CD14-positive monocyte (primary cell): Measurements from ENCODE around the gene SHLD1. TPM values are rescaled to one million over a fixed set of nuclear protein-coding genes. Genes with fewer than 3 reads are reported as not detected.
"Not testable (repeated sequence)": the region's sequence is repeated elsewhere in the genome, so short reads cannot be mapped to it uniquely, and the experiment has no call there.

Experiments
- DNase-seq, 3 donors: peaks; one replicate each; pipeline ENCODE4 v3.0.0-alpha.2; 2011 to 2022
- H2AFZ ChIP-seq: 2 replicates; pipeline ENCODE4 v1.6.0; 2012; ENCODE audit warnings: mild to moderate bottlenecking, low read depth, low read length, inconsistent platforms; ENCODE audit not compliant: insufficient read depth, poor library complexity, severe bottlenecking
- H3K27ac ChIP-seq, 2 donors: 1 replicate in 1 of 2; 2 replicates in 1 of 2; pipeline ENCODE4 v1.5.1; 2012 to 2013; ENCODE audit warnings: low read length in 2 of 2, control low read depth in 1 of 2, inconsistent platforms in 1 of 2, low read depth in 1 of 2, mild to moderate bottlenecking in 1 of 2
- H3K27me3 ChIP-seq, 2 donors: one replicate each; pipeline versions ENCODE4 v1.6.0 to v1.6.1; 2011 to 2013; ENCODE audit warnings: low read length in 2 of 2; ENCODE audit not compliant: control insufficient read depth in 2 of 2, insufficient read depth in 2 of 2
- H3K36me3 ChIP-seq, 2 donors: replicated peaks in 1 of 2; 1 replicate in 1 of 2; 2 replicates in 1 of 2; pipeline versions ENCODE4 v1.5.1 to v1.6.1; 2012 to 2013; ENCODE audit warnings: low read length in 2 of 2, control low read depth in 1 of 2, inconsistent platforms in 1 of 2, mild to moderate bottlenecking in 1 of 2; ENCODE audit not compliant: insufficient read depth in 2 of 2, control insufficient read depth in 1 of 2
- H3K4me1 ChIP-seq, 2 donors: 1 replicate in 1 of 2; 2 replicates in 1 of 2; pipeline versions ENCODE4 v1.5.1 to v1.6.1; 2012 to 2013; ENCODE audit warnings: low read length in 2 of 2, control low read depth in 1 of 2, inconsistent platforms in 1 of 2, mild to moderate bottlenecking in 1 of 2, moderate library complexity in 1 of 2; ENCODE audit not compliant: insufficient read depth in 2 of 2, control insufficient read depth in 1 of 2
- H3K4me2 ChIP-seq: replicated peaks from 2 replicates; pipeline ENCODE3; 2012; ENCODE audit warnings: low read length, moderate library complexity, mild to moderate bottlenecking; ENCODE audit not compliant: poor library complexity, severe bottlenecking; ENCODE audit errors: extremely low read depth
- H3K4me3 ChIP-seq, 3 experiments: fragments of 200-600 bp in 1 of 3; sonication (generic) in 1 of 3; replicated peaks in 1 of 3; 1 replicate in 2 of 3; 2 replicates in 1 of 3; pipeline ENCODE4 v1.5.1; 2011 to 2013; ENCODE audit warnings: low read length in 3 of 3, mild to moderate bottlenecking in 3 of 3, control low read depth in 2 of 3, low read depth in 2 of 3, inconsistent platforms in 1 of 3, moderate library complexity in 1 of 3
- H3K79me2 ChIP-seq: 2 replicates; pipeline ENCODE4 v1.6.0; 2012; ENCODE audit warnings: mild to moderate bottlenecking, control low read depth, inconsistent platforms, low read length, moderate library complexity; ENCODE audit not compliant: insufficient read depth
- H3K9ac ChIP-seq: 2 replicates; pipeline ENCODE4 v1.6.0; 2017; ENCODE audit warnings: low read length, mild to moderate bottlenecking; ENCODE audit not compliant: insufficient read depth, poor library complexity, severe bottlenecking
- H3K9me3 ChIP-seq, 2 donors: replicated peaks in 1 of 2; 1 replicate in 1 of 2; 2 replicates in 1 of 2; pipeline versions ENCODE4 v1.5.1 to v1.6.1; 2012 to 2013; ENCODE audit warnings: low read length in 2 of 2, control low read depth in 1 of 2; ENCODE audit not compliant: control insufficient read depth in 1 of 2, insufficient read depth in 1 of 2
- H4K20me1 ChIP-seq: 2 replicates; pipeline ENCODE4 v1.6.0; 2012; ENCODE audit warnings: mild to moderate bottlenecking, low read length, control low read depth, moderate library complexity; ENCODE audit not compliant: insufficient read depth
- H3K27ac Mint-ChIP-seq, 7 donors: one replicate each; pipeline ENCODE4 v1.8.0; 2020; ENCODE audit warnings: mild to moderate bottlenecking in 7 of 7, mixed read lengths in 7 of 7, moderate library complexity in 6 of 7, inconsistent platforms in 2 of 7
- H3K27me3 Mint-ChIP-seq, 3 donors: one replicate each; pipeline ENCODE4 v1.8.0; 2021 to 2022; ENCODE audit warnings: low read depth in 3 of 3, mild to moderate bottlenecking in 3 of 3, mixed read lengths in 3 of 3, moderate library complexity in 3 of 3, inconsistent platforms in 1 of 3
- H3K36me3 Mint-ChIP-seq, 2 donors: one replicate each; pipeline ENCODE4 v1.8.0; 2020; ENCODE audit warnings: mixed read lengths in 2 of 2, inconsistent platforms in 1 of 2, mild to moderate bottlenecking in 1 of 2
- H3K4me1 Mint-ChIP-seq: one replicate; pipeline ENCODE4 v1.8.0; 2020; ENCODE audit warnings: mild to moderate bottlenecking, mixed read lengths
- H3K4me3 Mint-ChIP-seq, 2 donors: one replicate each; pipeline ENCODE4 v1.8.0; 2020; ENCODE audit warnings: mild to moderate bottlenecking in 2 of 2, mixed read lengths in 2 of 2, moderate library complexity in 1 of 2
- H3K9me3 Mint-ChIP-seq, 7 donors: one replicate each; pipeline ENCODE4 v1.8.0; 2020 to 2022; ENCODE audit warnings: mixed read lengths in 7 of 7, mild to moderate bottlenecking in 6 of 7, moderate library complexity in 6 of 7, inconsistent platforms in 2 of 7
- CTCF ChIP-seq: fragments of 200-600 bp; IDR thresholded peaks from one replicate; pipeline ENCODE4 v1.8.0; 2022; ENCODE audit warnings: antibody characterized with exemption, mild to moderate bottlenecking
- WGBS: methylation state at CpG from one replicate; pipeline ENCODE4 v1.1.5; 2013; ENCODE audit warnings: missing lambda C conversion rate; ENCODE audit not compliant: insufficient coverage; 5-methylcytosine and 5-hydroxymethylcytosine counted together
- intact Hi-C, 2 donors: fragments of 100-400 bp; cut with micrococcal nuclease; formaldehyde crosslinking; loops; one replicate each; pipeline versions ENCODE4 v1.15.0 to v1.15.1; 2023
- polyA plus RNA-seq, 3 donors: library from polyadenylated mRNA; depleted of rRNA in 1 of 3; unstranded in 2 of 3; stranded (reverse) in 1 of 3; fragments of 300-500 nt in 2 of 3; fragments of >200 nt in 1 of 3; fragmentation: Illumina TruSeq in 2 of 3; gene quantifications; 1 replicate in 2 of 3; 2 replicates in 1 of 3; pipeline ENCODE4 v1.2.3, GENCODE V29; 2012 to 2021

SHLD1 gene
- polyA plus RNA-seq, 3 donors, result 8.3 to 12.7 (median 11.5) TPM

DNA sequence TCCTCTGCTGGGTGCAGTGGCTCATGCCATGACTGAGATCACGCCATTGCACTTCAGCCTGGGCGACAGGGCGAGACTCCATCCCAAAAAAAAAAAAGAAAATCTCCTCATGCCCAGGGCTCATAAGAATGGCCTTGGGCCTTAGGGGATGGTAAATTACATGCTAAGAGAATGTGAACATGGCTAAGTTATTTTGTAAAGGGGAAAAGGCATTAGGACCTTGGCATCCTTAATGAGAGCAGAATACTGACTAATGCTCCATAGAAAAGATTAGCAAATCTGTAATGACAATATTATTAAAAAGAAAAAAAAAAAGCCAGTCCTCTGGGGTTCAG lies 12.6 kb upstream of the SHLD1 start:
- Mint-ChIP-seq H3K27ac (peak overlapping the region in 2 of 7 donors; percentile 73 to 79), H3K27me3 (peaks cover 16 to 25% (median 19%) of the 10 kb centered on the region in 3 donors)

DNA sequence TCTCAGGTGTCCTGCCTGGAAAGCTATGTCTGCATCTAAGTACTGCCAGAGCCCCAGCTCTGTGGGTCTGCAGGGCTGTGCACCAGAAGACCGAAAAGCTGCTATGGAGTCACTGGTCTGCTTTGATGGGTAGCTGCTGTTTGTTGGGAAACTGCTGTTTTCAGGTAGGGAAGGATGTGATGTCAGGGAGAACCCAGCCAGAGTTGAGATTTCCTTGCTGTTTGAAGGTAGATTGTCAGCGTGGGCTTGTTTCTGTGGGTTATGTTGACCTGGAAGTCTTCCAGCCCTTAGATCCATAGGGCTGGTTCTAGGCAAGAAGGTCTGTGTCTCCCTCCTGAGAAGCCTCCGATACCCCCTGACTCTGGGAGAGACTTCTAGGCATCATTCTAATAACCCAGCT lies 12.2 kb upstream of the SHLD1 start:
- Mint-ChIP-seq H3K4me3 (peak overlapping the region in 1 of 2 donors; percentile 56), H3K4me1 (peaks cover 27% of the 10 kb centered on the region), H3K9me3 (peaks cover 0 to 2% (median 0%) of the 10 kb centered on the region in 7 donors), H3K36me3 (no peaks in the 10 kb centered on the region), H3K27me3 (peaks cover 18 to 25% (median 19%) of the 10 kb centered on the region in 3 donors), H3K27ac (no peak overlapping the region)
- TF ChIP-seq CTCF, result no peak
- H3K4me2 ChIP-seq, result peak overlapping the region; percentile 60
- 100% methylated on average over 1 of the region's 3 CpGs for whole genome bisulfite sequencing
- H3K9me3 ChIP-seq, result no peaks in the 10 kb centered on the region
- no peaks in the 10 kb centered on the region for H4K20me1 ChIP-seq
- no peak overlapping the region for H3K9ac ChIP-seq
- H3K36me3 ChIP-seq, result no peaks in the 10 kb centered on the region
- intact Hi-C loops, result no loop called here
- DNase-seq, result no peak
- peak overlapping the region; percentile 15 for H2AFZ ChIP-seq
- no peaks in the 10 kb centered on the region for H3K27me3 ChIP-seq
- H3K27ac ChIP-seq, result no peak overlapping the region
- no peak overlapping the region for H3K4me3 ChIP-seq
- H3K4me1 ChIP-seq, result peaks cover 18 to 22% of the 10 kb centered on the region in 2 donors
- no peaks in the 10 kb centered on the region for H3K79me2 ChIP-seq

More for the DNA sequence above, 12.6 kb upstream of the SHLD1 start:
- H3K9me3 ChIP-seq, result no peaks in the 10 kb centered on the region
- intact Hi-C loops, result no loop called here
- peaks cover 18 to 22% of the 10 kb centered on the region in 2 donors for H3K4me1 ChIP-seq
- no CpG with 5 or more reads among the region's 3 CpGs for WGBS
- H3K36me3 ChIP-seq, result no peaks in the 10 kb centered on the region
- no peak overlapping the region for H3K9ac ChIP-seq
- H2AFZ ChIP-seq, result peak overlapping the region; percentile 15
- no peaks in the 10 kb centered on the region for H4K20me1 ChIP-seq
- no peaks in the 10 kb centered on the region for H3K79me2 ChIP-seq
- Mint-ChIP-seq H3K9me3 (peaks cover 0 to 2% (median 0%) of the 10 kb centered on the region in 7 donors), H3K36me3 (no peaks in the 10 kb centered on the region), H3K4me3 (peak overlapping the region; percentile 38 to 81), H3K4me1 (peaks cover 27% of the 10 kb centered on the region)
- peak overlapping the region; percentile 60 for H3K4me2 ChIP-seq
- no peak for TF ChIP-seq CTCF
- DNase-seq, result no peak
- H3K27ac ChIP-seq, result no peak overlapping the region
- H3K4me3 ChIP-seq, result peak overlapping the region in 1 of 3 experiments; percentile 42
- H3K27me3 ChIP-seq, result no peaks in the 10 kb centered on the region

DNA sequence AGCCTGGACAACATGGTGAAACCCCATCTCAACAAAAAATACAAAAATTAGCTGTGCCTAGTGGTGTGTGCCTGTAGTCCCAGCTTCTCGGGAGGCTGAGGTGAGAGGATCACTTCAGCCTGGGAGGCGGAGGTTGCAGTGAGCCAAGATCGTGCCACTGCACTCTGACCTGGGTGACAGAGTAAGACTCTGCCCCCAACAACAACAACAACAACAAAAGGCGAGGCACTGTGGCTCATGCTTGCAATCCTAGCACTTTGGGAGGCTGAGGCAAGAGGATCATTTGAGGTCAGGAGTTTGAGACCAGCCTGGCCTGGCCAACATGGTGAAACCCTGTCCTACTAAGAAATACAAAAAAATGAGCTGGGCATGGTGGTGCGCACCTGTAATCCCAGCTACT lies 9.6 kb upstream of the SHLD1 start:
- DNase-seq, H2AFZ ChIP-seq, H3K9ac ChIP-seq, H3K4me3 ChIP-seq, H3K9me3 Mint-ChIP-seq, H3K36me3 ChIP-seq, H3K27ac ChIP-seq, H3K79me2 ChIP-seq, H3K36me3 Mint-ChIP-seq, H4K20me1 ChIP-seq, H3K9me3 ChIP-seq, H3K4me2 ChIP-seq, H3K27me3 ChIP-seq: not testable (repeated sequence)
- H3K27ac Mint-ChIP-seq, result peak overlapping the region in 2 of 7 donors; percentile 25 to 61
- peaks cover 18 to 22% of the 10 kb centered on the region in 2 donors for H3K4me1 ChIP-seq
- intact Hi-C loops, result loop anchor here in 1 of 2 donors (5.0 kb wide), 1 partner anchor 33 kb away; no protein-coding TSS in a partner anchor
- peak overlapping the region in 1 of 2 donors; percentile 30 for H3K4me3 Mint-ChIP-seq
- WGBS, result 100% methylated on average over 3 of the region's 5 CpGs
- H3K27me3 Mint-ChIP-seq, result peaks cover 13 to 24% (median 16%) of the 10 kb centered on the region in 3 donors
- peaks cover 24% of the 10 kb centered on the region for H3K4me1 Mint-ChIP-seq
